Measurements from ENCODE around the gene MRPL37.
A peak's percentile ranks its signal among the peaks of the same experiment; 100 is the strongest.
"Not testable (repeated sequence)": the region's sequence is repeated elsewhere in the genome, so short reads cannot be mapped to it uniquely, and the experiment has no call there.

The MRPL37 gene

GRCh38 chr1:54200519-54200997, 591 bp downstream of the MRPL37 start:
- DNase-seq, result no peak
- H3K27me3 ChIP-seq (ENCODE audit: insufficient read depth, low read depth, severe bottlenecking), result no peaks in the 10 kb centered on the region
- peak overlapping the region; percentile 75 for H3K4me3 ChIP-seq (ENCODE audit: low read depth, low read length)
- H3K27ac ChIP-seq, result peak overlapping the region; percentile 86
- peaks cover 15% of the 10 kb centered on the region for H3K36me3 ChIP-seq
- no peaks in the 10 kb centered on the region for H3K9me3 ChIP-seq (ENCODE audit: severe bottlenecking)
- TF ChIP-seq, protein P1, sequence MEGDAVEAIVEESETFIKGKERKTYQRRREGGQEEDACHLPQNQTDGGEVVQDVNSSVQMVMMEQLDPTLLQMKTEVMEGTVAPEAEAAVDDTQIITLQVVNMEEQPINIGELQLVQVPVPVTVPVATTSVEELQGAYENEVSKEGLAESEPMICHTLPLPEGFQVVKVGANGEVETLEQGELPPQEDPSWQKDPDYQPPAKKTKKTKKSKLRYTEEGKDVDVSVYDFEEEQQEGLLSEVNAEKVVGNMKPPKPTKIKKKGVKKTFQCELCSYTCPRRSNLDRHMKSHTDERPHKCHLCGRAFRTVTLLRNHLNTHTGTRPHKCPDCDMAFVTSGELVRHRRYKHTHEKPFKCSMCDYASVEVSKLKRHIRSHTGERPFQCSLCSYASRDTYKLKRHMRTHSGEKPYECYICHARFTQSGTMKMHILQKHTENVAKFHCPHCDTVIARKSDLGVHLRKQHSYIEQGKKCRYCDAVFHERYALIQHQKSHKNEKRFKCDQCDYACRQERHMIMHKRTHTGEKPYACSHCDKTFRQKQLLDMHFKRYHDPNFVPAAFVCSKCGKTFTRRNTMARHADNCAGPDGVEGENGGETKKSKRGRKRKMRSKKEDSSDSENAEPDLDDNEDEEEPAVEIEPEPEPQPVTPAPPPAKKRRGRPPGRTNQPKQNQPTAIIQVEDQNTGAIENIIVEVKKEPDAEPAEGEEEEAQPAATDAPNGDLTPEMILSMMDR (IDR thresholded peaks at IDR 0.05; ENCODE audit: low read depth, low read length), result no peak

GRCh38 chr1:54204199-54204598, 4.2 kb downstream of the MRPL37 start:
- DNase-seq, result no peak
- TF ChIP-seq, protein P1 (IDR thresholded peaks at IDR 0.05; ENCODE audit: low read depth, low read length), result no peak
- Histone ChIP-seq H3K27ac (no peak overlapping the region), H3K9me3 (ENCODE audit: severe bottlenecking) (no peaks in the 10 kb centered on the region), H3K27me3 (ENCODE audit: insufficient read depth, low read depth, severe bottlenecking) (no peaks in the 10 kb centered on the region), H3K36me3 (peaks cover 33% of the 10 kb centered on the region), H3K4me3 (ENCODE audit: low read depth, low read length) (no peak overlapping the region)

DNA sequence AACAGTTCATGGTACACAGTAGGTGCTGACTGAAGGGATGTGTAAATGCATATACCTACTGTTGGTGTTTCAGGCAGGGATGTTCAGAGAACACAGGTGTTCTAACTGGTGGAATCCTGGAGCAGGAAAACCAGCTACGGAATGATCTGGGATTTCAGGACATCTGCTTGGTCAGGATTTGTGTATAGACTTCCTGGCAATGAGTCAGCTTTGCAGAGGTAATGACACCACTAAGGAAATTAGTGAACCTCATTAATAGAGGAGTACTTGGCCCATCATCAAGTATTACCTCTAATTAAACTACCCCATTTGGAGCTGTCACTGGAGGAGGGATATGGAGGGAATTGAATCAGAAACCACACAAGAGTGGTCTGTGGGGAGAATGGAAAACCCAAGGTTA, 7.3 kb downstream of the MRPL37 start:
- TF ChIP-seq, protein P1 (IDR thresholded peaks at IDR 0.05; ENCODE audit: low read depth, low read length), result no peak
- peaks cover 60% of the 10 kb centered on the region for H3K36me3 ChIP-seq
- no peaks in the 10 kb centered on the region for H3K9me3 ChIP-seq (ENCODE audit: severe bottlenecking)
- no peak overlapping the region for H3K4me3 ChIP-seq (ENCODE audit: low read depth, low read length)
- DNase-seq, result no peak
- no peaks in the 10 kb centered on the region for H3K27me3 ChIP-seq (ENCODE audit: insufficient read depth, low read depth, severe bottlenecking)
- H3K27ac ChIP-seq, result no peak overlapping the region

GRCh38 chr1:54207896-54208295, 7.9 kb downstream of the MRPL37 start:
- not testable (repeated sequence) for DNase-seq; H3K9me3 ChIP-seq (ENCODE audit: severe bottlenecking); H3K27me3 ChIP-seq (ENCODE audit: insufficient read depth, low read depth, severe bottlenecking); H3K27ac ChIP-seq; H3K4me3 ChIP-seq (ENCODE audit: low read depth, low read length)
- H3K36me3 ChIP-seq, result peaks cover 67% of the 10 kb centered on the region

DNA sequence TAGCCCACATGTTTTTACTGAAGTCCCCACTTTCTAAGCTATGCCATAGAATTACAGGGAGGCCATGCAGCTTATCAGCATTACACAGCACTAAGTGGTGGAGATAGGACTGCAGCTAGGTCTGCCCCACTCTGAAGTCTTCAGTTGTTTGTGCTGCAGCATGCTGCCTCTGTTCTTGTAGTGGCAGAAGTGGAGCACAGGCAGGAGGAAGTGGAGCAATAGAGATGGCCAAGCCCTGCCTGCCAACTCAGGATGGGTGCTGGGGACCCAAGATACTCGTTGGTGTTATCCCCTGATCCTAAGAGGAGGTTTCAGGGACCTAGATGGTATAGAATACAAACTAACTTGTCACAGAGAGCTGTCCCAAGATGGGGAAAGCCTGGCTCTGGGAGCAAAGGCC, 12.9 kb downstream of the MRPL37 start:
- Histone ChIP-seq H3K27me3 (ENCODE audit: insufficient read depth, low read depth, severe bottlenecking) (no peaks in the 10 kb centered on the region), H3K9me3 (ENCODE audit: severe bottlenecking) (no peaks in the 10 kb centered on the region), H3K36me3 (peaks cover 83% of the 10 kb centered on the region), H3K4me3 (ENCODE audit: low read depth, low read length) (no peak overlapping the region), H3K27ac (no peak overlapping the region)
- TF ChIP-seq, protein P1 (IDR thresholded peaks at IDR 0.05; ENCODE audit: low read depth, low read length), result no peak
- no peak for DNase-seq

- no peaks in the 10 kb centered on the region for H3K27me3 ChIP-seq (ENCODE audit: insufficient read depth, low read depth, severe bottlenecking)
- TF ChIP-seq, protein P1 (IDR thresholded peaks at IDR 0.05; ENCODE audit: low read depth, low read length), result no peak
- H3K9me3 ChIP-seq (ENCODE audit: severe bottlenecking), result no peaks in the 10 kb centered on the region
- H3K36me3 ChIP-seq, result peaks cover 86% of the 10 kb centered on the region
- no peak overlapping the region for H3K4me3 ChIP-seq (ENCODE audit: low read depth, low read length)
- DNase-seq, result no peak
- no peak overlapping the region for H3K27ac ChIP-seq
Measured at GRCh38 chr1:54215523-54215922, 15.6 kb downstream of the MRPL37 start.
